OCI-LY3 (cell line): Measurements from ENCODE around the gene CLCN1.

Experiments
- EZH2phosphoT487 ChIP-seq: fragments of 200-600 bp; shearing (Covaris generic); IDR thresholded peaks from 2 replicates; pipeline ENCODE4 v1.6.1; 2018; ENCODE audit warnings: antibody characterized with exemption, mixed run types, low read depth
- TF ChIP-seq, protein P1 (sequence below): fragments of 200-600, 300-600 bp; sonication (generic); IDR thresholded peaks from 2 replicates; pipeline ENCODE4 v1.5.1; 2014; ENCODE audit warnings: antibody characterized with exemption, low read length, low read depth

DNA sequence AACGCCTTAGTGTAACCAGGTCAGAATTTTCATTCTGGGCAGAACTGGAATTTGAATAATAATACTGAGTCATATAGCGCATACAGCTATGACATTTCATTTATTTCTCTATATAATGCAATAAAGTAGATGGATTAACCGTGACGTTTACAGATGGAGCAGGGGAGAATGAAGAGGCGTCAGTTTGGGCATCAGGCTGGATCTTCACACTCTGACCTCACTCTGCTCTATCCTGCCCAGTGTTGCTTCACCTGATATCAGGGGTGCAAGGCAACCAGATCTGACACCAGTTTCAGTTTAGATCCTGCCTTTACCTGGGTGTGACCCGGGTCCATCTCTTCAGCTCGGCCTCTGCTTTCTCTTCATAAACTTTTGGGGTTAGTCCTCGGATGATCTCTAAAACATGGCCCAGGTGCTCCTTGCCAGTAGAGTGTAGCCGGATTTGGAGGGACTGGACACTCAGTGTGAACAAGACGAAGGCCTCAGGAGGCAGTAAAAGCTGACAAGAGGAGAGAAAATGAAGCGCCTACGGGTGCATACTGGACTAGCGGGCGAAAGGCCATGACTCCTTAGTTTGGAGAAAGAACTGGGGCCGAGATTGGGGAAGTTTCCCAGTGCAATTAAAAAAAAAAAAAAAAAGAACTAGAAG lies 63.8 kb downstream of the CLCN1 start:
- TF ChIP-seq, protein P1, sequence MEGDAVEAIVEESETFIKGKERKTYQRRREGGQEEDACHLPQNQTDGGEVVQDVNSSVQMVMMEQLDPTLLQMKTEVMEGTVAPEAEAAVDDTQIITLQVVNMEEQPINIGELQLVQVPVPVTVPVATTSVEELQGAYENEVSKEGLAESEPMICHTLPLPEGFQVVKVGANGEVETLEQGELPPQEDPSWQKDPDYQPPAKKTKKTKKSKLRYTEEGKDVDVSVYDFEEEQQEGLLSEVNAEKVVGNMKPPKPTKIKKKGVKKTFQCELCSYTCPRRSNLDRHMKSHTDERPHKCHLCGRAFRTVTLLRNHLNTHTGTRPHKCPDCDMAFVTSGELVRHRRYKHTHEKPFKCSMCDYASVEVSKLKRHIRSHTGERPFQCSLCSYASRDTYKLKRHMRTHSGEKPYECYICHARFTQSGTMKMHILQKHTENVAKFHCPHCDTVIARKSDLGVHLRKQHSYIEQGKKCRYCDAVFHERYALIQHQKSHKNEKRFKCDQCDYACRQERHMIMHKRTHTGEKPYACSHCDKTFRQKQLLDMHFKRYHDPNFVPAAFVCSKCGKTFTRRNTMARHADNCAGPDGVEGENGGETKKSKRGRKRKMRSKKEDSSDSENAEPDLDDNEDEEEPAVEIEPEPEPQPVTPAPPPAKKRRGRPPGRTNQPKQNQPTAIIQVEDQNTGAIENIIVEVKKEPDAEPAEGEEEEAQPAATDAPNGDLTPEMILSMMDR, result no peak
- TF ChIP-seq EZH2phosphoT487, result no peak
